Putamen (tissue), 1 donor: ENCODE data around the gene ITGB7.

ENCODE experiments used
- DNase-seq: peaks from one replicate; pipeline ENCODE4 v3.0.0-alpha.2; 2016; ENCODE audit warnings: low spot score

The ITGB7 gene

GRCh38 chr12:53145383-53146260 lies 61.4 kb downstream of the ITGB7 start:
- DNase-seq, result no peak

GRCh38 chr12:53143355-53143754 lies 63.7 kb downstream of the ITGB7 start:
- DNase-seq, result no peak
